NCI-H2029 treated with DMSO at 0.1 percent for 48 hours (cell line): ENCODE data around the gene ACAD11.

Experiments used
- DNase-seq: peaks from one replicate; lab custom pipeline; 2025; lab: John Stamatoyannopoulos, UW

Gene ACAD11

DNA sequence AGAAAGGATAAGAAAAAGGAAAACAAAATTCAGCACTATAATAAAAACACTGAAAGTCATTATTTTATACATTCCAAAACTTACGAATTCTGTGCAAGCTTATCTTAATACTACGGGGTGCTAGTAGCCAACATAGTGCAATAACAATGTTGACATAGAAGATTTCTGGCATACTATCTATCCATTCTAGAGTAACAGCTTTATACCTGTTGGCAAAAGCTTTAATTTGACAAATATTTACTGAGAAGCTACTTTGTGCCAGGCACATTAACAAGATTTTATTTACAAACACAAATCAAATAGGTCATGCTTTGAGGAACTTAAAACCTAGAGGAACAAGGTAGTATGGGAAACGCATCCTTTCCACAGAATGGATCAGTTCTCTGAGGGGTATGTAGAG lies 61.4 kb downstream of the ACAD11 start:
- DNase-seq = no peak

DNA sequence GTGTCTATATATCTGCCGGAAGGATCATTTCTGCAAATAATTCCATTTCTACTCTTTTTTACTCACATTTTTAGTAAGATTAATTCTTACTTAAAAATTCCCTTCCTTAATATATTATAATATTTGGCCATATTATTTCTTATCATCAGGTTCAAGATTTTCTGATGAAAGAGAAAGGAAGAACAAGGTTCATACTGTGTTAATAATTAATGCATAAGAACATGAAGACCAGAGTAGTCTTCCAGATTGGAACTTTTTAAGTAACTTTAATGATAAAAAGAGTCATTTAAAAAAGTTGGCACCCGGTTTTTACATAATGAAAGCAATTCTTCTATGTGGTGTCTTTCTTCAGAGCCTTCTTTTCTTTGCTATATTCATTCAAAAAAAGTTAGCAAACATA lies 61.9 kb downstream of the ACAD11 start:
- no peak for DNase-seq

DNA sequence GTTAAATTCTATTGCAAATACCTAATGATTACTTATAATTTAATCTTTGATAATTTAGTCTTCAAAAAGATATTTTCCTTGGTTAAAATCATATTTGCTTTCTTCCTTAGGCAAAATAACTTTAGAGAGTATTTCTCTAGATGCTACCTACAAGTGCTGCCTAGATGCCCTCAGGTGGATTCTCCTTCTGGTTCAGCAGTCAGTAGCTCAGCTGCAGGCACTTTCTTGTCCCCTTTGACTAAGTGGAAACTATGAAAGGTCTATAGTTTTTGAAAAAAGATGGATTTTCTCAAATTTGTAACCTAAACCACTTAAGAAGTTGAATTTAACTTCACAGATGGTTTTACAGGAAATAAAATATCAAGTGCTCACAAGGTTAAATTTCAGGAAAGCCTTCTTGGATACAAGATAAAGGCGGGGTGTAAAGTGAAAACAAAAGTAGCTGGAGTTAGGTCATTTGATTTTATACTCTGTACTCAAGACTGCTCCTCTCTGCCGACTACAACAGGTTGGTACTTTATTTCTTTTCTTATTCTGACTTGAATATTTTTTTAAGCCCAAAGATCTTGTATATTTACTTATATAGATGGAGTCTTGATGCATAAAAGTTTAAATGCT lies 62.7 kb downstream of the ACAD11 start, which contains the start of gene ACKR4:
TSS of gene ACKR4 (plus strand) at position 455 of the 618 bp plus-strand sequence. CDS start 3,128 bp downstream, outside the sequence.
- no peak for DNase-seq

DNA sequence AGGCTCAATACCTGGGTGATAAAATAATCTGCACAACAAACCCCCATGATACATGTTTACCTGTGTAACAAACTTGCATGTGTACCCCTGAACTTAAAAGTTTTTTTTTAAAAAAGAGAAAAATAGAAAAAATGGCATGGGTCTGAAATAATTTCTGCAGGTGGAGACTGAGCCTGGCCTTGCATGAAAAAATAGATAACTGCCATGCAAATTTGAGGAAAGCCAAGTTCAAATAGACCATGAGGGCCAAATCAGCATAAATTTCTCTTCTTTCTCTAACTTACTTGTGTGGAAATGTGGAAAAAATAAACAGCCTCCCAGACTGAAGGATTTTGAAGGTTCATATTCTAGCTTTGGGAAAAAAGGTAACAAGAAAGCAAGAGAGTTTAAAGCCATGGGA lies 63.3 kb downstream of the ACAD11 start:
- DNase-seq = no peak

DNA sequence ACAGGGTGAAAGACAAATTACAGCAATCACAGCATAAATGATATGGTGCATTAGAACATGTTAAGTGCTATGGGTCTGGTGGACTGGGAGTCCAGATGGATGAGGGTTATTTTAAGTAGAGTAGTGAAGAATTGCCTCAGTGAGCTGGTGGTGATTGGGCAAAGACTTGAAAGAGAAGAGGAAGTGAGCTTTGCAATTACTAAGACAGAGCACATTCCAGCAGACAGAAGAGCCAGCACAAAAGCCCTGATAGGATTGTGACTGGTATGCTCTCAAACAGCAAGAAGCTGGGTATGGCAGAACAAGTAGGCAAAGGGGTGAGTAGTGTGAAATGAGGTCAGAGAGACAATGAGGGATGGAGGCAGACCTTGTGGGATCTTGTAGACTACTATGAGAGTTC lies 64.6 kb downstream of the ACAD11 start:
- no peak for DNase-seq

- no peak for DNase-seq
These were observed 65.1 kb downstream of the ACAD11 start for GRCh38 chr3:132594498-132594897.

GRCh38 chr3:132593947-132594323 lies 65.7 kb downstream of the ACAD11 start:
- no peak for DNase-seq

GRCh38 chr3:132593241-132593946 lies 66.2 kb downstream of the ACAD11 start:
- DNase-seq = no peak

- no peak for DNase-seq
These were observed 67.4 kb downstream of the ACAD11 start for GRCh38 chr3:132592216-132592615.

DNA sequence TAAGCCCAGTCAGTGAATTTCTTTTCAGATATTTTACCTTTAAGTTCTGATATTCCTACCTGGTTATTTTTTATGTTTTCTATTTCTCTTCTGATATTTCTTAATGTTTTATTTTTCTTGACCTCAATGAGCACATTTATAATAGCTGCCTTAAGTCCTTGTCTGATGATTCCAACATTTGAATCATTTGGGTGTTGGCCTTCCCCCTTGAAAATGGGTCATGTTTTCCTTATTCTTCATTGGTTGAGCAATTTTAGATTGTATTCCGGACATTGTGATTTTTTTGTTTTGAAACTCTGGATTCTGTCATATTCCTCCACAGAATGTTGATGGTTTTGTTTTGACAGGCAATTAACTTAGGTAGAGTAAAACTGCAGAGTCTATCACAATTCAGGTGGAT lies 72.2 kb downstream of the ACAD11 start:
- no peak for DNase-seq

DNA sequence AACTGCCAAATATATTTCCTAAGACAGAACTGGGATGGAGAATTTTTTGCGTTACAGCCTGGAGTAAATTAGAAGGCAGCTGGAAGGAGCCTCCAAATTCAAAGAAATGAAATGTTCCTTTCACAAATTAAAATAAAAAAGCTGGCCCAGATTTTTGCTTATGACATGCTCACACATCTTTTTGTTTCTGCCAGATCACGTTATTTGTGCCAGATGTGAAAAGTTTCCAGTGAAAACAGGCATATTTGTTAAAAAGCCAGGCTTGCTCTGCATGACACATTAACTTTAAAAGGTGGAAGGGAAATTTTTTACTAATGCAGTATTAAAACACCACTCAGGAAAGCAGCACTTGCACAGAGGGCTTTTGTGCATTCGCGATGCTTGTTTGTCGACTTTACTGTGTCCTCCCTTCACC lies 85.8 kb downstream of the ACAD11 start:
- no peak for DNase-seq

DNA sequence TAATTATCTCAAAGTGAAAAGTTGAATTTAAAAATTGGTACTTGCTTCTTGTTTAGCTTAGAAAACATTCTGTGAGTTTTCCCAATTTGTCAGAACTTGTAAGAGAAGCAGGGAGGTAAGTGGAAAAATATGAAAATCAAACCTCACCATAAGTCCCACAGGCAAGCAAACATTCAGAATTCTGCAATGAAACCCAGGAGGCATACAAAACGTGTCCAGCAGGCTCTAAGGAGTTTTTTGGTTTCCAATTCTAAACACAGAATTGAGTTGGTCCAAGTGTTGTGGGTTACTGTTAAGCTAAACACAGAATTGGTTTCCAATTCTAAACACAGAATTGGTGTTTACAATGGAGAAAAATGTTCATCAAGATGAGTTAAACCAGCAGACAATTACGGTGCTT lies 89.6 kb downstream of the ACAD11 start:
- no peak for DNase-seq

DNA sequence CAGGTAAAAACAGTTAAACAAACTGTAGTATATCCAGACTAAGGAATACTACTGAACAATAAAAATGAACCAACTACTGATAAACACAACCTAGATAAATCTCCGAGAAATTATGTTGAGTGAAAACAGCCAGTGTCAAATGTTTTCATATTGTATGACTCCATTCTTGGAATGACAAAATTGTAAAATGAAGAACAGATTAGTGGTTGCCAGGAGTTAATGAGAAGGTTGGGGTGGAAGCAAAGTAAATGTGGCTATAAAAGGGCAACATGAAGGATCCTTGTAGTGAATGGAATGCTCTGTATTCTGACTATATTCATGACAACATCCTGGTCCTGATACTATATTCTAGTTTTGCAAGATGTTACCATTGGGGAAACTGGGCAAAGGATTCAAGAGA lies 90.0 kb downstream of the ACAD11 start:
- no peak for DNase-seq

DNA sequence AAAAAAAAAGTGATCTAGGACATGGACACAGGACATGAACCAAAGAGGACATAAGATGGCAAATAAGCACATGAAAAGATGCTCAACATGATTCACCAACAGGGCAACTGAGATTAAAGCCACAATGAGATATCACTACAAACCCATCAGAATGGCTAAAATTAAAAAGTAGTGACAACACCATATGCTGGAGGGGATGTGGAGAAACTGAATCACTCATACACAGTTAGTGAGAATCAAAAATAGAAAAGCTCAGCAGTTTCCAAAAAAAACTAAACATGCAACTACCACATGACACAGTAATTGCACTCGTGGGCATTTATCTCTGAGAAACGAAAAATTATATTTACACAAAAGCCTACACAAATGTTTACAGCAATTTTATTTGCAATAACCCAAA lies 90.5 kb downstream of the ACAD11 start:
- no peak for DNase-seq

- DNase-seq = no peak
These were observed 91.2 kb downstream of the ACAD11 start for GRCh38 chr3:132568422-132568821.

- no peak for DNase-seq
These were observed 95.5 kb downstream of the ACAD11 start for GRCh38 chr3:132564070-132564465.

GRCh38 chr3:132563420-132564069 lies 96.1 kb downstream of the ACAD11 start:
- DNase-seq = no peak

GRCh38 chr3:132561003-132561402 lies 98.6 kb downstream of the ACAD11 start:
- DNase-seq = peak; percentile 19

GRCh38 chr3:132556508-132557159 lies 103.0 kb downstream of the ACAD11 start:
- no peak for DNase-seq

DNA sequence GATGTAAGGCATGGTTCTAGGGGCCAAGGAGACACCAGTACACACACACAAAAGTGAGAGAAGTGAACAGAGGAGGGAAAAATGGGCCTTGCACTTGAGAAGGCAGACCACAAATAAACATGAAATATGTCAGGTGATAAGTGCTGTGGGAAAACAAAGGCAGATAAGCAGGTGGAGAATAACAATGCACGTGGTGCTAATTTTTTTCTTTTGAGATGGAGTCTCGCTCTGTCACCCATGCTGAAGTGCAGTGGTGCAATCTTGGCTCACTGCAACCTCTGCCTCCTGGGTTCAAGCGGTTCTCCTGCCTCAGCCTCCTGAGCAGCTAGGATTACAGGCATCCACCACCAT lies 103.6 kb downstream of the ACAD11 start:
- peak; percentile 50 for DNase-seq

DNA sequence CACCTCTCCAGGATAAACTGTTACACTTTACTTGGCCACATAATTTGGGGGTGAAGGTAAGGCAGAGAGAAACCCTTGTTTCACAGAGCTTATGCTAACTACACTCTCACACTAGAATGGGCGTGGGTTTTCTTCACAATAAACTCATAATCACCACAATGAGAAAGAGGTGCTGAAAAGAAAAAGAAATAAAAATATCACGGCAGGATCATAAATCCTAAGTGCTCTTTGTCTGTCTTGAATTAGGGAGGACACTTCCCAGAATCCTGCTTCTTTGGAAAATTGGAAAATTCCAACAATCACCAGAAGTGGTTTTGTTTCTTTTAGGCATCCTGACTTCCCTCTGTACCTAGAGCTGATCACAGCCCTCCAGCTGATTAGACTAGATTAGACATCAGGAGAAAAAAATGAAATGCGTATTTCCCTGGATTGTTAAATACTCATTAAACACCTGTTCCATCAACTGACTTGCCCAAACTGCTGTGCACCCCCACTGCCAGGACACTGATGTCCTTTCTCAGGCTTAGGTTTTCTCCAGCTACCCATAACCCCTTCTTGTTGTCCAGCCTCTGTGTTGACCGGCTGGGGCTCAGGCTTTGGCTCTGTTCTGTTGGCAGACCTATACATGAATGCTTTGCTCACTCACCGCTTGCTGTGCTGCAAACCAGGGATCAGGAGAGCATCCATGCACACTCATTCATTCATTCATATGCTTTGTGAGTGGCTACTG lies 104.1 kb downstream of the ACAD11 start:
- no peak for DNase-seq

DNA sequence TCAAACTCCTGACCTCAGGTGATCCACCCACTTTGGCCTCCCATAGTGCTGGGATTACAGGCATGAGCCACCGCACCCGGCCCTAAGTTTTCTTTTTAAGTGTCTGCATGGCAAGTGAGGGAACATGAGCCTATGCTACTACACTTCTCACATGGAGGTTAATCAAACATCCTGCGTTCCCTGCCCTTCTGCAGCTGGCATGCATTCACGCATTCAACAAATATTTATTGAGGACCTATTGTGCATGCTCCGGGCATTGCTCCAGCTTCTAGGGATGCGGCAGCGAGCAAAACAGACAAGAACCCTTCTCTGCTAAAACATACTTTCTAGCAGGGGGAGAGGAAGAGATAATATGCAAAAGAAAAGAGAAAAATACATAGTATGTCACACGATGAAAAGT lies 105.2 kb downstream of the ACAD11 start:
- peak; percentile 88 for DNase-seq
